CD14-positive monocyte (primary cell): ENCODE measurements around the gene PRDM12. TPM values are rescaled to one million over a fixed set of nuclear protein-coding genes. Genes with fewer than 3 reads are reported as not detected.

ENCODE experiments used
- DNase-seq, 3 donors: peaks; one replicate each; pipeline ENCODE4 v3.0.0-alpha.2; 2011 to 2022
- H2AFZ ChIP-seq: 2 replicates; pipeline ENCODE4 v1.6.0; 2012; ENCODE audit warnings: mild to moderate bottlenecking, low read depth, low read length, inconsistent platforms; ENCODE audit not compliant: insufficient read depth, poor library complexity, severe bottlenecking
- H3K27ac ChIP-seq, 2 donors: 1 replicate in 1 of 2; 2 replicates in 1 of 2; pipeline ENCODE4 v1.5.1; 2012 to 2013; ENCODE audit warnings: low read length in 2 of 2, control low read depth in 1 of 2, inconsistent platforms in 1 of 2, low read depth in 1 of 2, mild to moderate bottlenecking in 1 of 2
- H3K27me3 ChIP-seq, 2 donors: one replicate each; pipeline versions ENCODE4 v1.6.0 to v1.6.1; 2011 to 2013; ENCODE audit warnings: low read length in 2 of 2; ENCODE audit not compliant: control insufficient read depth in 2 of 2, insufficient read depth in 2 of 2
- H3K36me3 ChIP-seq, 2 donors: replicated peaks in 1 of 2; 1 replicate in 1 of 2; 2 replicates in 1 of 2; pipeline versions ENCODE4 v1.5.1 to v1.6.1; 2012 to 2013; ENCODE audit warnings: low read length in 2 of 2, control low read depth in 1 of 2, inconsistent platforms in 1 of 2, mild to moderate bottlenecking in 1 of 2; ENCODE audit not compliant: insufficient read depth in 2 of 2, control insufficient read depth in 1 of 2
- H3K4me1 ChIP-seq, 2 donors: 1 replicate in 1 of 2; 2 replicates in 1 of 2; pipeline versions ENCODE4 v1.5.1 to v1.6.1; 2012 to 2013; ENCODE audit warnings: low read length in 2 of 2, control low read depth in 1 of 2, inconsistent platforms in 1 of 2, mild to moderate bottlenecking in 1 of 2, moderate library complexity in 1 of 2; ENCODE audit not compliant: insufficient read depth in 2 of 2, control insufficient read depth in 1 of 2
- H3K4me2 ChIP-seq: replicated peaks from 2 replicates; pipeline ENCODE3; 2012; ENCODE audit warnings: low read length, moderate library complexity, mild to moderate bottlenecking; ENCODE audit not compliant: poor library complexity, severe bottlenecking; ENCODE audit errors: extremely low read depth
- H3K4me3 ChIP-seq, 3 experiments: fragments of 200-600 bp in 1 of 3; sonication (generic) in 1 of 3; replicated peaks in 1 of 3; 1 replicate in 2 of 3; 2 replicates in 1 of 3; pipeline ENCODE4 v1.5.1; 2011 to 2013; ENCODE audit warnings: low read length in 3 of 3, mild to moderate bottlenecking in 3 of 3, control low read depth in 2 of 3, low read depth in 2 of 3, inconsistent platforms in 1 of 3, moderate library complexity in 1 of 3
- H3K79me2 ChIP-seq: 2 replicates; pipeline ENCODE4 v1.6.0; 2012; ENCODE audit warnings: mild to moderate bottlenecking, control low read depth, inconsistent platforms, low read length, moderate library complexity; ENCODE audit not compliant: insufficient read depth
- H3K9ac ChIP-seq: 2 replicates; pipeline ENCODE4 v1.6.0; 2017; ENCODE audit warnings: low read length, mild to moderate bottlenecking; ENCODE audit not compliant: insufficient read depth, poor library complexity, severe bottlenecking
- H3K9me3 ChIP-seq, 2 donors: replicated peaks in 1 of 2; 1 replicate in 1 of 2; 2 replicates in 1 of 2; pipeline versions ENCODE4 v1.5.1 to v1.6.1; 2012 to 2013; ENCODE audit warnings: low read length in 2 of 2, control low read depth in 1 of 2; ENCODE audit not compliant: control insufficient read depth in 1 of 2, insufficient read depth in 1 of 2
- H4K20me1 ChIP-seq: 2 replicates; pipeline ENCODE4 v1.6.0; 2012; ENCODE audit warnings: mild to moderate bottlenecking, low read length, control low read depth, moderate library complexity; ENCODE audit not compliant: insufficient read depth
- H3K27ac Mint-ChIP-seq, 7 donors: one replicate each; pipeline ENCODE4 v1.8.0; 2020; ENCODE audit warnings: mild to moderate bottlenecking in 7 of 7, mixed read lengths in 7 of 7, moderate library complexity in 6 of 7, inconsistent platforms in 2 of 7
- H3K27me3 Mint-ChIP-seq, 3 donors: one replicate each; pipeline ENCODE4 v1.8.0; 2021 to 2022; ENCODE audit warnings: low read depth in 3 of 3, mild to moderate bottlenecking in 3 of 3, mixed read lengths in 3 of 3, moderate library complexity in 3 of 3, inconsistent platforms in 1 of 3
- H3K36me3 Mint-ChIP-seq, 2 donors: one replicate each; pipeline ENCODE4 v1.8.0; 2020; ENCODE audit warnings: mixed read lengths in 2 of 2, inconsistent platforms in 1 of 2, mild to moderate bottlenecking in 1 of 2
- H3K4me1 Mint-ChIP-seq: one replicate; pipeline ENCODE4 v1.8.0; 2020; ENCODE audit warnings: mild to moderate bottlenecking, mixed read lengths
- H3K4me3 Mint-ChIP-seq, 2 donors: one replicate each; pipeline ENCODE4 v1.8.0; 2020; ENCODE audit warnings: mild to moderate bottlenecking in 2 of 2, mixed read lengths in 2 of 2, moderate library complexity in 1 of 2
- H3K9me3 Mint-ChIP-seq, 7 donors: one replicate each; pipeline ENCODE4 v1.8.0; 2020 to 2022; ENCODE audit warnings: mixed read lengths in 7 of 7, mild to moderate bottlenecking in 6 of 7, moderate library complexity in 6 of 7, inconsistent platforms in 2 of 7
- WGBS: methylation state at CpG from one replicate; pipeline ENCODE4 v1.1.5; 2013; ENCODE audit warnings: missing lambda C conversion rate; ENCODE audit not compliant: insufficient coverage; 5-methylcytosine and 5-hydroxymethylcytosine counted together
- intact Hi-C, 2 donors: fragments of 100-400 bp; cut with micrococcal nuclease; formaldehyde crosslinking; loops; one replicate each; pipeline versions ENCODE4 v1.15.0 to v1.15.1; 2023
- polyA plus RNA-seq, 3 donors: library from polyadenylated mRNA; depleted of rRNA in 1 of 3; unstranded in 2 of 3; stranded (reverse) in 1 of 3; fragments of 300-500 nt in 2 of 3; fragments of >200 nt in 1 of 3; fragmentation: Illumina TruSeq in 2 of 3; gene quantifications; 1 replicate in 2 of 3; 2 replicates in 1 of 3; pipeline ENCODE4 v1.2.3, GENCODE V29; 2012 to 2021
- TF ChIP-seq, protein P1 (sequence below): fragments of 200-600 bp; IDR thresholded peaks from one replicate; pipeline ENCODE4 v1.8.0; 2022; ENCODE audit warnings: antibody characterized with exemption, mild to moderate bottlenecking

Gene PRDM12
- polyA plus RNA-seq, 3 donors = 0.08 TPM; not detected in 2

DNA sequence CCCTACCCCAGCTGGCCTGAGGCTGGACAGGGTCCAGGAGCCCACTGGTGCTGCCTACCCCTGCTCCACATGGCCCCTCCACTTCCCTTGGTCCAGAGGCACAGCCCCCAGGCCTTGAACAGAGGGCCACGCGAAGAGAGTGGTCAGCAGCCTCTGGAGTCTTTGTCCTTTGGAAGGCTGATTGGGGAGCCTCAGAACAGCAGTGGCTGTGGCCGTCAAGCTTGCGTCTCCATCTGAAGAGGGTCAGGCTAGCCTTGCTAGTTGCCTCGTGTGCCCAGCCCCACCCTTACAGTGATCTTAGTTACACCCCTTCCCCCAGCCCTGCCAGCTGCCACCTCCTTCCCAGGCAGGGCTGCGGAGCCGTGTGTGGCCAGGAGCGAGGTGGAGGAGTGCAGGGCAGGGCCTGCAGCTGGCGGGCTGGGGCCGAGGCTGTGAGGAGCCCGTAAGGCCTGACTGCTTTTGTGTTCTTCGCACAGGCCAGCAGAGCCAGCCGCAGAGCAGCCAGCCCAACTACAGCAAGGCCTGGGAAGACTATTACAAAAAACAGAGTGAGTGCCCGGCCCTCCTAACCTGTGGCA, 30.1 kb upstream of the PRDM12 start:
- no peaks in the 10 kb centered on the region for H3K79me2 ChIP-seq
- no peak overlapping the region for H3K4me3 Mint-ChIP-seq
- no peaks in the 10 kb centered on the region for H3K27me3 ChIP-seq
- H3K27me3 Mint-ChIP-seq = peaks cover 0 to 2% (median 1%) of the 10 kb centered on the region in 3 donors
- TF ChIP-seq, protein P1, sequence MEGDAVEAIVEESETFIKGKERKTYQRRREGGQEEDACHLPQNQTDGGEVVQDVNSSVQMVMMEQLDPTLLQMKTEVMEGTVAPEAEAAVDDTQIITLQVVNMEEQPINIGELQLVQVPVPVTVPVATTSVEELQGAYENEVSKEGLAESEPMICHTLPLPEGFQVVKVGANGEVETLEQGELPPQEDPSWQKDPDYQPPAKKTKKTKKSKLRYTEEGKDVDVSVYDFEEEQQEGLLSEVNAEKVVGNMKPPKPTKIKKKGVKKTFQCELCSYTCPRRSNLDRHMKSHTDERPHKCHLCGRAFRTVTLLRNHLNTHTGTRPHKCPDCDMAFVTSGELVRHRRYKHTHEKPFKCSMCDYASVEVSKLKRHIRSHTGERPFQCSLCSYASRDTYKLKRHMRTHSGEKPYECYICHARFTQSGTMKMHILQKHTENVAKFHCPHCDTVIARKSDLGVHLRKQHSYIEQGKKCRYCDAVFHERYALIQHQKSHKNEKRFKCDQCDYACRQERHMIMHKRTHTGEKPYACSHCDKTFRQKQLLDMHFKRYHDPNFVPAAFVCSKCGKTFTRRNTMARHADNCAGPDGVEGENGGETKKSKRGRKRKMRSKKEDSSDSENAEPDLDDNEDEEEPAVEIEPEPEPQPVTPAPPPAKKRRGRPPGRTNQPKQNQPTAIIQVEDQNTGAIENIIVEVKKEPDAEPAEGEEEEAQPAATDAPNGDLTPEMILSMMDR = no peak
- no peak overlapping the region for H2AFZ ChIP-seq
- peak overlapping the region in 1 of 7 donors; percentile 54 for H3K27ac Mint-ChIP-seq
- H3K36me3 ChIP-seq = peaks cover 78 to 96% of the 10 kb centered on the region in 2 donors
- peaks cover 87 to 95% of the 10 kb centered on the region in 2 donors for H3K36me3 Mint-ChIP-seq
- no peak overlapping the region for H3K9ac ChIP-seq
- no peak overlapping the region for H3K4me2 ChIP-seq
- H3K27ac ChIP-seq = no peak overlapping the region
- intact Hi-C loops = no loop called here
- WGBS = 97% methylated on average over 12 of the region's 14 CpGs
- no peaks in the 10 kb centered on the region for H3K4me1 ChIP-seq
- H4K20me1 ChIP-seq = no peaks in the 10 kb centered on the region
- H3K9me3 Mint-ChIP-seq = peaks cover 0 to 1% (median 0%) of the 10 kb centered on the region in 7 donors
- no peaks in the 10 kb centered on the region for H3K9me3 ChIP-seq
- no peaks in the 10 kb centered on the region for H3K4me1 Mint-ChIP-seq
- no peak overlapping the region for H3K4me3 ChIP-seq
- no peak for DNase-seq

DNA sequence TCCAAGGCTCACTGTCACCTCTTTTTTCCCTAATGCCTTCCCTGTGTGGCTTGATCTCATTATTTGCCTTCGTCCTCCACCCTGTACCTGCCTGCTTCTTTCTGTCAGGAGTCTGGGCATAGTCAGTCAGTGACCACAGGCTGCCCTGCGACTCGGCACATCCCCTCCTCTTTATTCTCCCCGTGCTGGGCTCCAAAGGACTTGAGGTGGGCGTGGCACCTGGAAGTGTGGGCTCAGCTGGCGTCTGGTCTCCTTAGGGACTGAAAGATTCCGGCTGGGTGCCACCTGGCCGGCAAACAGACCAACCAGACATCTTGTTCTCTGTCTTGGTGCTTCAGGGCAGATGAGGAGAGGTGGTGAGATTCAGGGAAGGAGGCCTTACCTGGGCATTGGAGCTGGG, 29.6 kb upstream of the PRDM12 start:
- no peak for DNase-seq
- Histone ChIP-seq H3K27me3 (no peaks in the 10 kb centered on the region), H4K20me1 (no peaks in the 10 kb centered on the region), H3K9me3 (no peaks in the 10 kb centered on the region), H2AFZ (no peak overlapping the region), H3K36me3 (peaks cover 73 to 91% of the 10 kb centered on the region in 2 donors), H3K9ac (no peak overlapping the region), H3K4me1 (no peaks in the 10 kb centered on the region), H3K4me3 (no peak overlapping the region), H3K4me2 (no peak overlapping the region), H3K27ac (no peak overlapping the region), H3K79me2 (no peaks in the 10 kb centered on the region)
- WGBS = 96% methylated on average over 6 of the region's 8 CpGs
- peaks cover 0 to 2% (median 0%) of the 10 kb centered on the region in 7 donors for H3K9me3 Mint-ChIP-seq
- H3K4me3 Mint-ChIP-seq = no peak overlapping the region
- H3K27me3 Mint-ChIP-seq = peaks cover 0 to 2% (median 1%) of the 10 kb centered on the region in 3 donors
- peaks cover 83 to 91% of the 10 kb centered on the region in 2 donors for H3K36me3 Mint-ChIP-seq
- TF ChIP-seq, protein P1 = no peak
- intact Hi-C loops = no loop called here
- H3K27ac Mint-ChIP-seq = peak overlapping the region in 2 of 7 donors; percentile 0 to 25
- H3K4me1 Mint-ChIP-seq = no peaks in the 10 kb centered on the region
